ENCODE data around the gene PPP2R3B. TPM values are rescaled to one million over a fixed set of nuclear protein-coding genes. Genes with fewer than 3 reads are reported as not detected.
"Not testable (repeated sequence)": the region's sequence is repeated elsewhere in the genome, so short reads cannot be mapped to it uniquely, and the experiment has no call there.

The PPP2R3B gene
- total RNA-seq, 2 experiments from 2014 or later: 31.7 to 32.2 TPM

GRCh38 chrX:352582-353314 lies 34.0 kb downstream of the PPP2R3B start:
- Mint-ChIP-seq H3K27me3 (no peaks in the 10 kb centered on the region), H3K36me3 (peaks cover 18% of the 10 kb centered on the region), H3K27ac (no peak overlapping the region), H3K4me1 (ENCODE audit: low read depth) (peaks cover 17% of the 10 kb centered on the region), H3K9me3 (peaks cover 3% of the 10 kb centered on the region), H3K4me3 (no peak overlapping the region)
- intact Hi-C loops (cut with micrococcal nuclease): no loop called here
- POLR2A ChIA-PET: no interaction called here
- CTCF ChIA-PET: no interaction called here
- DNase-seq: no peak

- intact Hi-C loops (cut with micrococcal nuclease): no loop called here
- Mint-ChIP-seq H3K36me3 (peaks cover 12% of the 10 kb centered on the region), H3K4me3 (no peak overlapping the region), H3K27ac (no peak overlapping the region), H3K4me1 (ENCODE audit: low read depth) (peaks cover 12% of the 10 kb centered on the region), H3K9me3 (no peaks in the 10 kb centered on the region), H3K27me3 (no peaks in the 10 kb centered on the region)
- CTCF ChIA-PET: no interaction called here
- POLR2A ChIA-PET: no interaction called here
- no peak for DNase-seq
Measured at GRCh38 chrX:352181-352580, 34.5 kb downstream of the PPP2R3B start.

- intact Hi-C loops (cut with micrococcal nuclease): no loop called here
- Mint-ChIP-seq H3K4me3 (no peak overlapping the region), H3K27ac (no peak overlapping the region), H3K9me3 (no peaks in the 10 kb centered on the region), H3K4me1 (ENCODE audit: low read depth) (peaks cover 7% of the 10 kb centered on the region), H3K36me3 (peaks cover 9% of the 10 kb centered on the region), H3K27me3 (no peaks in the 10 kb centered on the region)
- CTCF ChIA-PET: no interaction called here
- DNase-seq: no peak
- POLR2A ChIA-PET: no interaction called here
Measured at GRCh38 chrX:351736-352135, 35.0 kb downstream of the PPP2R3B start.

- POLR2A ChIA-PET; H3K27me3 Mint-ChIP-seq; H3K4me3 Mint-ChIP-seq; H3K36me3 Mint-ChIP-seq; DNase-seq; H3K9me3 Mint-ChIP-seq; CTCF ChIA-PET; H3K27ac Mint-ChIP-seq; intact Hi-C loops (cut with micrococcal nuclease); H3K4me1 Mint-ChIP-seq (ENCODE audit: low read depth): not testable (repeated sequence)
Measured at GRCh38 chrX:351324-351641, 35.4 kb downstream of the PPP2R3B start.

GRCh38 chrX:350534-351323 lies 36.0 kb downstream of the PPP2R3B start:
- H3K27ac Mint-ChIP-seq: no peak overlapping the region
- CTCF ChIA-PET: no interaction called here
- intact Hi-C loops (cut with micrococcal nuclease): no loop called here

GRCh38 chrX:350148-350533 lies 36.6 kb downstream of the PPP2R3B start:
- Mint-ChIP-seq H3K27ac (no peak overlapping the region), H3K9me3 (no peaks in the 10 kb centered on the region), H3K36me3 (peaks cover 5% of the 10 kb centered on the region), H3K4me1 (ENCODE audit: low read depth) (no peaks in the 10 kb centered on the region), H3K27me3 (no peaks in the 10 kb centered on the region), H3K4me3 (no peak overlapping the region)
- POLR2A ChIA-PET: no interaction called here
- intact Hi-C loops (cut with micrococcal nuclease): no loop called here
- CTCF ChIA-PET: no interaction called here
- DNase-seq: no peak

More at GRCh38 chrX:350534-351323, 36.0 kb downstream of the PPP2R3B start:
- Mint-ChIP-seq H3K4me3 (no peak overlapping the region), H3K9me3 (no peaks in the 10 kb centered on the region), H3K4me1 (ENCODE audit: low read depth) (peaks cover under 1% of the 10 kb centered on the region), H3K27me3 (no peaks in the 10 kb centered on the region), H3K36me3 (peaks cover 7% of the 10 kb centered on the region)
- DNase-seq: no peak
- POLR2A ChIA-PET: no interaction called here

- Mint-ChIP-seq H3K4me3 (no peak overlapping the region), H3K36me3 (peaks cover 5% of the 10 kb centered on the region), H3K27ac (no peak overlapping the region), H3K27me3 (no peaks in the 10 kb centered on the region), H3K4me1 (ENCODE audit: low read depth) (no peaks in the 10 kb centered on the region), H3K9me3 (no peaks in the 10 kb centered on the region)
- CTCF ChIA-PET: no interaction called here
- no peak for DNase-seq
- POLR2A ChIA-PET: no interaction called here
- intact Hi-C loops (cut with micrococcal nuclease): no loop called here
Measured at GRCh38 chrX:349702-350101, 37.0 kb downstream of the PPP2R3B start.

- intact Hi-C loops (cut with micrococcal nuclease): no loop called here
- H3K36me3 Mint-ChIP-seq: peaks cover 5% of the 10 kb centered on the region
- POLR2A ChIA-PET: no interaction called here
- DNase-seq: no peak
- H3K27me3 Mint-ChIP-seq: no peaks in the 10 kb centered on the region
- no peaks in the 10 kb centered on the region for H3K4me1 Mint-ChIP-seq (ENCODE audit: low read depth)
- CTCF ChIA-PET: no interaction called here
- no peak overlapping the region for H3K27ac Mint-ChIP-seq
- no peak overlapping the region for H3K4me3 Mint-ChIP-seq
- H3K9me3 Mint-ChIP-seq: no peaks in the 10 kb centered on the region
Measured at GRCh38 chrX:349196-349595, 37.5 kb downstream of the PPP2R3B start.

GRCh38 chrX:348461-349117 lies 38.1 kb downstream of the PPP2R3B start:
- ChIA-PET CTCF (no interaction called here), POLR2A (no interaction called here)
- no peak for DNase-seq
- Mint-ChIP-seq H3K27ac (no peak overlapping the region), H3K36me3 (peaks cover 5% of the 10 kb centered on the region), H3K4me1 (ENCODE audit: low read depth) (no peaks in the 10 kb centered on the region), H3K4me3 (no peak overlapping the region), H3K9me3 (no peaks in the 10 kb centered on the region), H3K27me3 (no peaks in the 10 kb centered on the region)
- intact Hi-C loops (cut with micrococcal nuclease): no loop called here

- Mint-ChIP-seq H3K27ac (no peak overlapping the region), H3K36me3 (peaks cover 2% of the 10 kb centered on the region), H3K4me3 (no peak overlapping the region), H3K27me3 (no peaks in the 10 kb centered on the region), H3K4me1 (ENCODE audit: low read depth) (no peaks in the 10 kb centered on the region), H3K9me3 (no peaks in the 10 kb centered on the region)
- DNase-seq: no peak
- intact Hi-C loops (cut with micrococcal nuclease): no loop called here
- ChIA-PET POLR2A (no interaction called here), CTCF (no interaction called here)
Measured at GRCh38 chrX:347351-348117, 39.2 kb downstream of the PPP2R3B start.

- H3K9me3 Mint-ChIP-seq: no peaks in the 10 kb centered on the region
- H3K4me3 Mint-ChIP-seq: no peak overlapping the region
- peaks cover 3% of the 10 kb centered on the region for H3K36me3 Mint-ChIP-seq
- intact Hi-C loops (cut with micrococcal nuclease): no loop called here
- H3K4me1 Mint-ChIP-seq (ENCODE audit: low read depth): no peaks in the 10 kb centered on the region
- ChIA-PET POLR2A (no interaction called here), CTCF (no interaction called here)
- DNase-seq: no peak
- H3K27ac Mint-ChIP-seq: no peak overlapping the region
- no peaks in the 10 kb centered on the region for H3K27me3 Mint-ChIP-seq
Measured at GRCh38 chrX:346034-346813, 40.5 kb downstream of the PPP2R3B start.
